NOMO-1 treated with dmso at 0.1 percent for 144 hours (cell line): ENCODE data around the gene FAXC.
"Not testable (repeated sequence)": the region's sequence is repeated elsewhere in the genome, so short reads cannot be mapped to it uniquely, and the experiment has no call there.

Experiments used
- DNase-seq: peaks from one replicate; lab custom pipeline; 2025; ENCODE audit not compliant: unreplicated experiment; lab: John Stamatoyannopoulos, UW

The FAXC gene

DNA sequence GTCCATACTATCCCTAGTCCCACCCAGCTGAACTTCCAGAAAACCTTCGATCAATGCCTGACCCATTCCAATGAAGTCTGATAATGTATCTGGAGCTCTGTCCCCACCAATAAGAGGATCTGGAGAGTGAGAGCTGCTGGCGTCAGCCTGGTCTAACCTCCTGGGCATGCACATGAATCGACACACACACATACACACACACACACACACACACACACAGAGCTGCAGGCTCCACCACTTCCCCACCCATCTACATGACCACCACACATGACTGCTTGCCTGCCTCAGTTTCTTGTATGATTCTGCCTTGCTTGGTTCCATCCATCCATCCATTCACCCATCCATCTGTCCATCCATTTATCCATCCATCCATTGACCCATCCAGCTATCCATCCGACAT lies 60.8 kb downstream of the FAXC start:
- DNase-seq, result no peak

DNA sequence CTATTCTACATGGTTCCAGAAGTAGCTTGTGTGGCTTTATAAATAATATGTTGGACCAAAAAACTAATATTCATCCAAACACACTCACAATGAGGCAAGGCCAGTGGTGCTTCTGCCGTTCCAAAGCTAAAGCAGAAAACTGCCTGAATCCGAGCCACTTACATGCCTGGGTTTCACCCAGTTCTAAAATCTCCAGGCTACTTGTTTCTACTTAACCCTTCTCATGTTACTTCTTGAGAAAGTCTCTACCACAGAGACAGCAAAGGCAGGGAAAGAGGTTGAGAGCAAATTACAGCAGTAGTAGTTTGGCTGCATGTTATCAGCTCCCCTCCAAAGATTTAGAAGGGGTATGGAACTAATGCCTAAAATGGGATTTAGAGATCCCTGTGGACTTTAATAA lies 62.0 kb downstream of the FAXC start:
- no peak for DNase-seq

DNA sequence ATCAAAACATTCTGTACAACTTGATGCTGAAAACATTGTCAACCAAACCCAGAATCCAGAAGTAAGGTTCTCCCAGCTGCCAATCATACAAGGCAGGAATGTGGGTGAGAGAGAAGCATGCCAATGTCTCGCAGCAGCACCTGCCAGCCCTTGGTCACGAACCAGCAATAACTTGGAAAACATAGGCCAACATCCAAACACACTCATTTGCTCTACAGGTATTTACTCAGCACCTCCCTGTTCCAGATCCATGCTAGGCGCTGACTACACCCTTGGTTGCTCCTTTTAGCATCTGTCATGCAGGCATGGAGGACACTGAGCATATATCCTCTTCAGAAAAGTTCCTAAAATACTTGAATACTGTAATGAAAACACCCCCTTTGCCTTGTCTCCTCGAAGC lies 63.6 kb downstream of the FAXC start:
- DNase-seq, result no peak

DNA sequence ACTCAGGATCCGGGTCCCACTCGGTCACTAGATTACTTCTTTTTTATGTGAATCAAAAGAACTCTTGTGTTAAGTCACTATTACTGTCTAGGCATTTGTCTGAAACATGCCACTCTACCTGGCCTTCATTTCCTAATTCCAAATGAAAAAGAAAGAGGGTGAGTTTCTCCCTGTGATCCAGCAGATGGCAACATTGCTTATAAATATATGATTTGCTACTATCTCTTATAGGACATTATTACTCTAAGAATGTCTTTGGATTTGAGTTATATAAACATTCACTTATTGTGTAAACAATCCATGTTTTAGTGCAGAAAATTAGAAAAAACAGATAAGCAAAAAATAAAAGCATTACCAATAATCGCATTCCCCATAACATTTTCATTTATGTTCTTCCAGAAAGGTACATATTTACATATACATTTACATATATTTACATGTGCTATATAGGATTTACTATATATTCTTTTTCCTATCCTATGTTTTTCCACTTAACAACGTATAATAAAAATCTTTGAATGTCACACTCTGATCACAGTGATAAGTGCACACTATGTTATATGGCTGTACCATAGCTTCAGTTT lies 66.9 kb downstream of the FAXC start:
- no peak for DNase-seq

DNA sequence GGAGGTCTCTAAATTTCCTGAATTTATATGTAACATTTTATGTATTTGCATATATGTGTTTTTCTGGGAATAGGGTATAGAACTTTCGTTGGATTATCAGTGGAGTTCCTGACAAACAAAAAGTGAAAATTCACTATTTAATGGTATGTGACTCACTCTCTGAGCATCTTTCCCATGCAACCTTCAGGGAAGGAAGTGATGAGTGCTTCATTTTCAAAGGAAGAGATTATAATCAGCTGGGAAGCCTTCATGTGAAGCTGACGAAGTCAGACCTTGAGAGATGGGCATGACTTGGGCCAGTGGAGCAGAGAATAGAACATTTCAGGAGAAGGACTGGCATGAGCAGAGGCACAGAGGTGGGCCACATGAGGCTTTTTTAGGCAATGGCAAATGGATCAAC lies 72.7 kb downstream of the FAXC start:
- DNase-seq, result no peak

DNA sequence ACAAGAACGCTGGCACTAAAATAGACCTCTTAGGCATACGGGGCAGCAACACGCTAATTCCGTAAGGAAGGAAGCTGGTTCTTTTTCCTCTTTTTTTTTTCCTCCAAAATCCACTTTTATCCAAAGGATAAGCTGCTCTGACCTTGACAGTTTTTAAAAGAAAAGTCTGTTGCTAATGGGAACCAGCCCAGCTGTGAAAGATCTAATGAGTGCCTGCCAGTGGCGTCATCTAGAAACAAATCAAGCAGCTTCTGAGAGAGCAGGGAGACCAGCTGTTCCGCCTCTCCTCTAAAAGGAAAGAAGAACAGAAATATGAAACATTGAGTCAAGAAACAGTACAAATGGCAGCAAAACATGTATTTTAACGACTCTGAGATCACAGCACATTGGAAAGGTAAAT lies 78.6 kb downstream of the FAXC start:
- no peak for DNase-seq

DNA sequence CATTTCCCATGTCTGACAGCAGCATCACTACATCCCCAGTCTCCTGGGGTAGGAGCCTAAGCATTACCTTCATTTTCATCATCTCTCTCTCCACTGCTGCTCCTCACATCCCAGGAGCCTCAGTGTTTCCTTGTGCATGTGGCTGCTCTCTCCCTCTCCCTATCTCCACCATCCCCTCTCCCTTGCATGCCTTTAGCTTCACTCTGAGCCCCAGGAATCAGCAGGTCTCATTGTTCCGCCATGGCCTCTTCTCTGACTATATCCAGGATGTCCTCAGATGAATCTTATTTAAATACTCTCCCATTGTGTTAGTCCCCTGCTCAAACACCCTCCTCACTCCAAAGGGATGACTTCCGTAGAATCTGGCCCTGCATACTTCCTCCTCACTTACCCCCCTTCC lies 79.4 kb downstream of the FAXC start:
- DNase-seq, result no peak

DNA sequence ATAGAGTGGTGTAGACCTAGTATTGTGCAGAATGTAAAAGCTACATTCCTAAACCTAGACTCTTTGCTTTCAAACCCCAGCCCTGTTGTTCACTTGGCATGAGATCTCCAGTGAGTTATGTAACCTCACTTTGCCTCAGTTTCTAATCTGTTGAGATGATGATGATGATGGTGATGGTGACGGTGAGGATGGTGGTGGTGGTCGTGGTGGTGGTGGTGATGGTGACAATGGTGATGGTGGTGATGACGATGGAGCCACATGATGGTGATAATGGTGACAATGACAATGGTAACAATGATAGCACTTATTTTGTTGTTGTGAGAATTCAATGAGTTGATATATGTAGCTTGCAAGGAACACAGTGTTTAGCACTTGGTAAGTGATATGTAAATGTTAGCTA lies 80.3 kb downstream of the FAXC start:
- no peak for DNase-seq

DNA sequence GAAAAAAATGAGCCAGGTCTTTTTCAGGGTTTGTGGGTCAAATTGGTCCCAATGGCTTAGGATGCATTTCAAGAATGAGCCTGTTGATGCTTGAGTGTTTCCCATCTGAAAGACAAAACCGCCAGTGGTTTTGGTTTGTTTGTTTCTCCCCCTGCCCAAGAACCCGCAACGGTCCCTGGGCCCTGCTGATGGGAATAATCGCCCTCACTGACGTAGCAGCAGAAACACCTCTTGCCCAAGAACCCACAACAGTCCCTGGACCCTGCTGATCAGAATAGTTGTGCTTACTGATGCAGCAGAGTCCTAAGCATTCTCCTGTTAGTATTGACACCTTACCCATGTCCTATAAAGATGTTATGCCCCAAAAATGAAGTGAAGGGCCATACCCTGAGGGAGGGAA lies 82.5 kb downstream of the FAXC start:
- not testable (repeated sequence) for DNase-seq

DNA sequence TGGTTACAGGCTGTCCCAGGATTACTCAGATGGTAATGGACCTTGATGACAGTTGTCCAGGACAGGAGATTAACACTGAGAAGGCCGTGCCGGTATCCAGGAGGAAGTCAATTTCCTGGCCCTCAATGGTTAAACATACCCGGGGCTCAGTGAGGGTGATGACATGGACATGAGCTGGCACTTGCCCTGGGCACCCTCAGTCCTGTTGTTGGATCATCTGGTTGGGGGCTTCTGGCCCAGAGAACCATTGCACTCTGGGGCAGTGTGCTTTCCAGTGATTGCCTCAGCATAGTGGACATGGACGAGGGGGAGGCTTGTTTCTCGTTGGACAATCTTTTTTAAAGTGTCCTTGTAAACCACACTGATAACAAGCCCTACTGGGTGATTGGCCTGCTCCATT lies 84.0 kb downstream of the FAXC start:
- DNase-seq, result not testable (repeated sequence)

DNA sequence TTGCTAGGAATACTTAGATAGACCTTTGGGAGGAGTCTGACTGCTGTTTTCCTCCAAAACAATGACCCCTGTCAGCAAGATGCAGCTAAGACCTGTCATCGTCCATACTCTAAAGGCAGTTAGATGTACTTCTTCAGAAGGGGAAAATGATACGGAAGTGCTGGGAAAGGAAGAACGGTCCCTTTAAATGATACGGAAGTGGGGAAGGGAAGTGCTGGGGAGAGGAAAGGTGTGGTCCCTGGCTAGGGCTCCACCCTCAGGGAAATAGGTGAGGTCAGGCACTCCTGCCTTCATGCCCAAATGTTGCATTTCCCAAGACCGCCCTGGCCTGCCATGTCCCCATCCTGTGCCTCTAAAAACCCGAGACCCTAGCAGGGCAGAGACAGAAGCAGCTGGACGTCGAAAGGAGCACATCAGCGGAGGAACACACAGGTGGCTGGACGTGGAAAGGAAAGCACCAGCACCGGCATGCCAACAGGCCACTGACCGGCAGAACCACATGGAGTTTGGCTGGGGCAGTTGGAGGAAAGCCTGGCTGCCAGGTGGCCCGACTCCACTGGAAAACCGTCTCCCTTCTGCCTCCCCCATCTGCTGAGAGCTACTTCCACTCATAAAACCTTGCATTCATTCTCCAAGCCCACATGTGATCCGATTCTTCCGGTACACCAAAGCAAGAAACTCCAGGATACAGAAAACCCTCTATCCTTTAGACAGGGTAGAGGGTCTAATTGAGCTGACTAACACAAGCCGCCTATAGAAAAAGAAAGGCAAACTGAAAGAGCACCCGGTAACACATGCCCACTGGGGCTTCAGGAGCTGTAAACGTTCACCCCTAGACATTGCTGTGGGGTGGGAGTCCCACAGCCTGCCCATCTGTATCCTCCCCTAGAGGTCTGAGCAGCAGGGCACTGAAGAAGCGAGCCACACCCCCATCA lies 94.6 kb downstream of the FAXC start:
- DNase-seq, result no peak

DNA sequence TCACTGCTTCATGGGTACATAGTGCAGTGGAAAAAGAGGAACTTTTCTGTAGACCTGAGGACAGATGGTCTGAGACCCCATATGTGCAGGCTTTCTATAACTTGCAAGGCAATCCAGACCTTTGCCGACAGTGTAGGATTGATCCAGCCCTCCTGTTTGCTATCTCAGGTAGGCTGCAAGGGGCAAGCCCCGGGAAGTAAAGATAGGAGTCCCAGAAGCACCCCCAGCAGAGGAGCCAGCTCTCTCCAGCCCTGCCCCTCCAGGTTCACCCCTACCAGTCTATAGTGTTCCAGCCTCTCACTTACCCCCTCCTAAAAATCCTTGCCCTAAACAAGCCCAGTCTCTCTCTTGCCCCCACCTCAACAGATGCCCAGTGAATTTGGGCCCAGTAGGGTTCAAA lies 96.2 kb downstream of the FAXC start:
- no peak for DNase-seq

DNA sequence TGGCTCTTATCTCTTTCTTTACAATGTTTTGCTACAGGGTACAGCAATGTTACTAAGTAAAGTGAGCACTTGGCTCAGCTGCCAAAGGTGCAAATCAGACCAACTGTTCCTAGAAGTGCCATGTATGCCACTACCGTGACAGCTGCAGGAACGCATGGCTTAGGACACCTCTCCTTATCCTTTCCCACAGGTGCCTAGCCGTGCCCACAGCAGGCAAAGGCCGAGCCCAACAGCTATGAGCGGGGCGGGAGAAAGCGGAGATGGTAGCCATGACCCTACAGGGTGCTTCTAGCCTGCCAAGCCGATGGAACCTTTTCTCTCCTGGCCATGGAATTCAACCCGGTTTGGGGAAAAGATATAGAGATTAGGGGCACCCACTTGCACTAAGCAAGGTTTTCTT lies 97.1 kb downstream of the FAXC start:
- DNase-seq, result no peak

DNA sequence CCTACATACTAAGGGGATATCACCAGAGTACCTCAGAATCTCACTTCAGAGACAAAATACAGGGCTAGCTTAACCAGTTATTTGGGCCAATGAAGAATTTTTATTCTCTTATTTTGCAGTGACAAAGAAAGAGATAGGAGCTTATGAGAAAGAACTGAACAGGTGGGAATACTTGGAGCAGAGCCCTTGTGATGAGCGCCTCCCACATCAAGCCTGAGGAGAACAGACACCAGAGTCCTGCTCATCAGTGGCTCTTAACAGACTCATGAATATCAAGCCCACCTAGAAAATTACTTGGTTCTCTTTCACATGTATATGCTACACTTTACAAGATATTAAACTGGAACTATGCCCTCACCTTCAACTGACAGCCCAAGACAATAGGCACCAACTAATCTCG lies 99.0 kb downstream of the FAXC start:
- DNase-seq, result no peak

DNA sequence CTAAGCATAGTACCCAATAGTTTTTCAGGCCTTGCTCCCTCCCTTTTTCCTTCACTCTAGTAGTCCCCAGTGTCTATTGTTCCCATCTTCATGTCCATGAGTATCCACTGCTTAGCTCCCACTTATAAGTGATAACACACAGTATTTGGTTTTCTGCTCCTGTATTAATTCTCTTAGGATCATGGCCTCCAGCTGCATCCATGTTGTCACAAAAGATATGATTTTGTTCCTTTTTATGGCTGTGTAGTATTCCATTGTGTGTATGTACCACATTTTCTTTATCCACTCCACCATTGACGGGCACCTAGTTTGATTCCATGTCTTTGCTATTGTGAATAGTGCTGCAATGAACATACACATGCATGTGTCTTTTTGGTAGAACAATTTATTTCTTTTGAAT lies 102.9 kb downstream of the FAXC start:
- DNase-seq, result no peak

DNA sequence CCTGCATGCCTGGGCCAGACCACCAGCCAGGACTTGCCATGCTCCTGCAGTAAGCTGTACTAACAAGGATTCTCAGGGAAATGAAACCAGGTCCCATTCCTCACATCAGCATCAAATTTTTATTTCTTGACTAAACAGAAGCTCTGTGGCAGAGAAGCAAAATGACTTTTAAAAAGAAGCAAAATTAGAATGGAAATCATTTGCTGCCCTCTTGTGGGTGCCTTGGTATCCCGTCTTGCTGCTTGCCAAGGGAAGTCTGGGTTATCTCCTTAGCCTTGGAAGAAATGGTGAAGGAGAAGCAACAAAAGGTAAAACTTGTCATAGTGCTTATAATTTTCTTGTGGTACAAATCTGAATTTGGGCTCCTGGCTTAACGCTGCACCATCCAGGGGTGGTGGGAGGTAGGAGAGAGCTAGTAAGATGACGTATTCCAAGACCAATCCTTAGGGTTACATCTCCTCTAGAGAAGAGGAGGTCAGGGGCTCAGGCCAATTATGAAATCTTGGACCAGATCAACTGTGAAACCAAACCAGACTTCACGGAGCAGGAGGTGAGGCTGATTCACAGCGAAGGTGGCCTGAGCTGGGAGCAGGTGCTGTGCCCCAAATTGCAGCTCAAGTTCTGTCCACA lies 107.5 kb downstream of the FAXC start:
- no peak for DNase-seq

DNA sequence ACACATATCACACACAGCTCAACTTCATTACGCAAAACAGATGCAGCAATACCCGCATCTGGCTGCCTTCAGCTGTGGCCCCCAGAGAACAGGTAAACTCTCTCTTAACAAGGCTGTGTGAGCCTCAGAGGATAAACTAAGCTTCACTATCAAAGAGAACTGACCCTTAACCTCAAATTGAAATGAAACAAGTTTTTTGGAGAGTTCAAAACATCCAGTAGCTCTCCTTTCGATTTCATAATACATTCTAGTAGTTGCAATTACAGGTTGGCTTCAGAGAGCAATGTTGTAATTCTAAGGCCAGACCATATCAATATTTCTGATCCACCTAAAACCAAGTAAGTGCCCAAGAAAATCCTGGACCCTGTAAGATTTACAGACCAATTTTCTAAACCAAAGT lies 113.5 kb downstream of the FAXC start:
- DNase-seq, result no peak

DNA sequence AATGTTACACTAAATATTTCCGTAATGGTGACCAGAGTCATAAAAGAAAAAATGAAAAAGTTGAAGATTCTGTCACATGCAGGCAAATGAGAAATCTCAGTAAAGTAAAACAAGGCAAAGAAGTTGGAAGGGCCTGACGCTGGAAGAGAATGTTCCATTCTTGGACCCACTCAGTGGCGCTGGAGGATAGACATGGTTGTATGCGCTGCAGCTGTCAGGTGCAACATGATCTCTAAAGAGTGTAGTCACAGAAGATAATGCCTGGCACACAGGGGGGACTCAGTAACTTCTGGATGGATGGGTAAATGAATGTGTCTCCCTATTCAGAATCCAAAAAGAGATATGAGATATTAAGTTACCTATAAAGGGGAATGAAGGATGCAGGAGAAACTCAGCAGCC lies 116.3 kb downstream of the FAXC start:
- DNase-seq, result no peak

DNA sequence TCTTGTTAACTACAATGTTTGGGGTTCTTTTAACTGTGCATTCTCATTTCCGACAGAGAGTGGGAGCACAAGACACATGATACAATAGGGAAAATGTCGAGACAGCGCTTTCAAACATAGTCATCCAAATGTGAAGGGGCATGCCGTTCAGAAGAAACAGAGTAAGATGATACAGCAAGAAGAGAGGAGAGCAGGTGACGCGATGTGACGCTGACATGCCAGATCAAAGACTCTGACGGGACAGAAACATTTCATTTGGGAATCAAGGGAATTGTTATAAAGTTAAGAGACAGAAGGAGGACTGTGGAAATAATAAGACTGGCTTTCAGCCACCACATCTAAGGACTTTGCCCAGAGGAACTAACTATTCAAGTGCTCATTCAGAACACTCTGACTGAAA lies 117.4 kb downstream of the FAXC start:
- no peak for DNase-seq

DNA sequence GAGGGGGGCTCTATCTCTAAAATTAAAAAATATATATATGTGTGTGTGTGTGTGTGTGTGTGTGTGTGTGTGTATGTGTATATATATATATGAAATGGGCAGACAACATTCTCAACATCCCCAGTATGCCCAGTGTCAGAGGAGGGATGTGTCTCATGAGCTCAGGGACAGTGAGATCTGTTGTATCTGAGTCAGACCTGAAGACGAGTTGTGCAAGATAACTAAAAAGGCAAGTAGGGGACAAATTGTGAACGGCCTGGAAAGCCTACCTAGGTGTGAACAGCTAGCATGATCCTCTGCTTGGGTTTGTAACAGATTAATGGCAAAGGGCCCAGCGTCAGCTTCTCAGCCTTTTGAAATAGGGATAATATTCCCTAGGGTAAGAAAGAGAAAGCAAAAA lies 124.3 kb downstream of the FAXC start:
- no peak for DNase-seq
